Effector CD8-positive, alpha-beta T cell (primary cell): ENCODE measurements around the gene FAU.
A peak's percentile ranks its signal among the peaks of the same experiment; 100 is the strongest.

Source experiments
- DNase-seq: peaks from one replicate; lab custom pipeline; 2025; lab: John Stamatoyannopoulos, UW

FAU gene

DNA sequence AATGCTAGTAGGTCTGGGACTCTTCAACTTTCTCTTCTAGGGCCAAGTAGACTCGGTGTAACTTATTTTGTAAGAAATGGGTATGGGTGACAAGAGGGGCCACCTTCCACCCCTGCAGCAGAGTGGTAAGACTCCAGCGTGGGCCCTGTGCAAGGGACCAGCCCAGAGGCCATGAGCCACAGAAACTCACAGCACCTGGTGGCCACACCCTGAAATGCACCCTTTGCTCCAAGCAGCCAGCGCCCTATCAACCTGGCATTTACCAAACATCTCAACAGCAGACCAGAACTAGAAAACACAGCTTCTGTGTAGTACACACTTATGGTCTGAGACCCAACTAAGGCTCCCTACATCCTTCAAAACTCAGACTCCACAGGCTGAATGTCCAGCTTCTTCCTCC, 43.8 kb downstream of the FAU start:
- DNase-seq: peak; percentile 34

DNA sequence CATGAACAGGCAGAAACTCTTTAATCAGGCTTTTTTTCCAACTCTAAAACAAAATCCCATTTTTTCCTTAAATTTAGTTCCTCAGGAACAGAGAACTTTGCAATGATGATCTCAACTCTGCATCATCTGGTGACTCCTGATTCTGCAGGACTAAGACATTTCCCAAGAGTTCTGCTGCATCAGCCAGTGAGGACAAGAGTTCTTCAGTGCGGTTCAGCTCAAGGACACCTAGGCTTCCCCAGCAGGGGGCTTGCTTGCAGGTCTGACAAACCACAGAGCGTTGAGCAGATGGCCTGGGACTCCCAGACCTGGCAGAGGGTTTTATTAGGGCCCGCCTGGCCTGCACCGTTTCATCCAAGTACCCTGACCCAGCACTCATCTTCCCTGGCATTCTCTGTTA, 44.5 kb downstream of the FAU start:
- no peak for DNase-seq

DNA sequence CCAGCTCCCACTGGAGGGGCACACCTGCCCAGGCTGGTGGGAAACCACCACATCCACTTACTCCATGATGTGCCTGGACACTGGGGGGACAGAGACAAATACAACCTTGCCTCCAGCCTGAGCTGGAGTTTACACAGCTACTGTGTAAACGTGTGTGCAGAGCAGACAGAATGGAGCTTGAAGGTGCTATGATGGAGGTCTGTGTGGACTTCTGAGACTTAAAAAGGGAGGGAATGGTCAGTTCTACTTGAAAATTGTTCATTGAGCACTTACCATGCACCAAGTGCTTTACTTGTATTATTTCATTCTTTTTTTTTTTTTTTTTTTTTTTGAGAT, 49.3 kb downstream of the FAU start:
- no peak for DNase-seq

DNA sequence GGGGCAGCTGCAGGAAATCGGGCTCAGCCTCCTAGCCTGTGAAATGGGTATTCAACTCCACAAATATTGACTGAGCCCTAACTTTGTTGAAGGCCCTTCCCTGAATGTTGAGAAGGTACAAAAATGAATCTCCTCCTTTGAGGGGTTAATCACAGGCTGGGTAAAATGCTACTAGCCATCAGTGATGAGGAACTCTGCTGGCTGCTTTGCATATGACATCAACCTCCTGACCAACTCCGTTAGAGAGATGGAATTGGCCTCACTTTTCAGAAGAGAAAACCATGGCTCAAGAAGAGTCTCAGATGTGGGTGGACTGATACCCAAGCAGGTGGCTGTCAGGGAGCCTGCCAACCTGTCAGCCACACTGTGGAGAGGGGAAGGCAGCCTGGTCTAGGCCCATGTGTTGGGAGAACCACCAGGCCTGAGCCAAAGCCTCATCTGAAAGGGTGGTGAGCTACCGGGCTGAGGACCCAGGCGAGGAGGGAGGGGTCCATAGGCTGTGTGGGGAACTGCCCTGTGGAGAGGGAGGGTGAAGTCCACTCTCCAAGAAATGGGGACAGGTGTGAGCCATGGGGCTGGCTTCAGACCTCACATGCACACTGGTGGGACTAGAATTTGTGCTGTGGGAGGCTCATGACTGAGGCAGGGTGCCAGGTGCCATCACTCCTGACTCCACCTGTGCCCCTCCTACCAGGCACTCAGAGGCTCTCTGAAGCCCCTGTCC, 49.9 kb downstream of the FAU start:
- no peak for DNase-seq
